ENCODE measurements around the gene CELF2. TPM values are rescaled to one million over a fixed set of nuclear protein-coding genes. Genes with fewer than 3 reads are reported as not detected.

CELF2 gene
- total and polyA plus RNA-seq, 2 donors from 2014 or later, result 1.7 to 39.2 TPM

DNA sequence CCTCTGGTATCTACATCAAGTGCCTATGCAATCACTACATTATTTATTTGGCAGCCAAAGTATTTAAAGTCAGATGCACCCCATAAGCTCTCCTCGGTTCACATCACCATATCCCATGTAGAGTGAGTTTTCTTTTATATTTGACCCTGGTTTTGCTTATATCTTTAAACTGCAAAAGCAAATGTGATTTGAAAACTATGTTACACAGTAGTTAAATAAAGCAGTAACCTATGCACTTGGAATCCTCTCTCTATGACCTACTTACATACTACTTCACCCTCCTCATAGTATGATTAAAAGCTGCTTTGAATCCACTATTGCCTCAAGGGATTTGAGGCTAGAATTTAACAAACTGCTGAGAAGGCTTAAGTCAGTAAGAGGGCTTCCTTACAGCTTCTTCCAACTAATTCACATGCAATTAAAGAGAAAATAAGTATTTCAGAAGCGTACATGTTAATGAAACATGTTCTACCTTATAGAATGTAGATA, 2.2 kb upstream of the CELF2 start:
- H3K27ac ChIP-seq (ENCODE audit: low read depth in 2 of 2, low read length in 2 of 2), result no peak overlapping the region
- H3K4me3 ChIP-seq (ENCODE audit: low read length in 3 of 3), result no peak overlapping the region
- no peaks in the 10 kb centered on the region for H3K36me3 ChIP-seq (ENCODE audit: control insufficient read depth in 2 of 3, insufficient read depth in 3 of 3, low read length in 3 of 3)
- peaks cover 12% of the 10 kb centered on the region for H3K27me3 ChIP-seq (ENCODE audit: control insufficient read depth, insufficient read depth, low read length)
- no peak for DNase-seq
- no peaks in the 10 kb centered on the region for H3K9me3 ChIP-seq (ENCODE audit: control insufficient read depth in 2 of 3, insufficient read depth in 1 of 3, low read length in 3 of 3)
- no peak for FAIRE-seq
- intact Hi-C loops (cut with DNase I), result no loop called here
- TF ChIP-seq, protein P1, sequence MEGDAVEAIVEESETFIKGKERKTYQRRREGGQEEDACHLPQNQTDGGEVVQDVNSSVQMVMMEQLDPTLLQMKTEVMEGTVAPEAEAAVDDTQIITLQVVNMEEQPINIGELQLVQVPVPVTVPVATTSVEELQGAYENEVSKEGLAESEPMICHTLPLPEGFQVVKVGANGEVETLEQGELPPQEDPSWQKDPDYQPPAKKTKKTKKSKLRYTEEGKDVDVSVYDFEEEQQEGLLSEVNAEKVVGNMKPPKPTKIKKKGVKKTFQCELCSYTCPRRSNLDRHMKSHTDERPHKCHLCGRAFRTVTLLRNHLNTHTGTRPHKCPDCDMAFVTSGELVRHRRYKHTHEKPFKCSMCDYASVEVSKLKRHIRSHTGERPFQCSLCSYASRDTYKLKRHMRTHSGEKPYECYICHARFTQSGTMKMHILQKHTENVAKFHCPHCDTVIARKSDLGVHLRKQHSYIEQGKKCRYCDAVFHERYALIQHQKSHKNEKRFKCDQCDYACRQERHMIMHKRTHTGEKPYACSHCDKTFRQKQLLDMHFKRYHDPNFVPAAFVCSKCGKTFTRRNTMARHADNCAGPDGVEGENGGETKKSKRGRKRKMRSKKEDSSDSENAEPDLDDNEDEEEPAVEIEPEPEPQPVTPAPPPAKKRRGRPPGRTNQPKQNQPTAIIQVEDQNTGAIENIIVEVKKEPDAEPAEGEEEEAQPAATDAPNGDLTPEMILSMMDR (IDR thresholded peaks at IDR 0.05; ENCODE audit: borderline replicate concordance, extremely low read depth, insufficient read depth), result no peak
- H3K9ac ChIP-seq (ENCODE audit: low read length in 3 of 3), result no peak overlapping the region
- H3K4me1 ChIP-seq (ENCODE audit: control insufficient read depth in 2 of 3, insufficient read depth in 2 of 3, low read depth in 1 of 3, low read length in 3 of 3), result peaks cover 0 to 5% (median 0%) of the 10 kb centered on the region in 3 donors

- FAIRE-seq (no peak), DNase-seq (no peak)
- Histone ChIP-seq H3K36me3 (ENCODE audit: control insufficient read depth in 2 of 3, insufficient read depth in 3 of 3, low read length in 3 of 3) (no peaks in the 10 kb centered on the region), H3K27ac (ENCODE audit: low read depth in 2 of 2, low read length in 2 of 2) (no peak overlapping the region), H3K9ac (ENCODE audit: low read length in 3 of 3) (peak overlapping the region in 1 of 3 donors; percentile 3), H3K4me1 (ENCODE audit: control insufficient read depth in 2 of 3, insufficient read depth in 2 of 3, low read depth in 1 of 3, low read length in 3 of 3) (peaks cover 0 to 5% (median 0%) of the 10 kb centered on the region in 3 donors), H3K9me3 (ENCODE audit: control insufficient read depth in 2 of 3, insufficient read depth in 1 of 3, low read length in 3 of 3) (no peaks in the 10 kb centered on the region), H3K4me3 (ENCODE audit: low read length in 3 of 3) (no peak overlapping the region), H3K27me3 (ENCODE audit: control insufficient read depth, insufficient read depth, low read length) (peaks cover 19% of the 10 kb centered on the region)
- TF ChIP-seq, protein P1 (IDR thresholded peaks at IDR 0.05; ENCODE audit: borderline replicate concordance, extremely low read depth, insufficient read depth), result no peak
- intact Hi-C loops (cut with DNase I), result no loop called here
These were observed 587 bp upstream of the CELF2 start for GRCh38 chr10:11017000-11017569.

- TF ChIP-seq, protein P1 (IDR thresholded peaks at IDR 0.05; ENCODE audit: borderline replicate concordance, extremely low read depth, insufficient read depth), result no peak
- no peak for FAIRE-seq
- Histone ChIP-seq H3K27ac (ENCODE audit: low read depth in 2 of 2, low read length in 2 of 2) (no peak overlapping the region), H3K4me3 (ENCODE audit: low read length in 3 of 3) (peak overlapping the region in 2 of 3 donors; percentile 1 to 25), H3K27me3 (ENCODE audit: control insufficient read depth, insufficient read depth, low read length) (peaks cover 19% of the 10 kb centered on the region), H3K36me3 (ENCODE audit: control insufficient read depth in 2 of 3, insufficient read depth in 3 of 3, low read length in 3 of 3) (no peaks in the 10 kb centered on the region), H3K9me3 (ENCODE audit: control insufficient read depth in 2 of 3, insufficient read depth in 1 of 3, low read length in 3 of 3) (no peaks in the 10 kb centered on the region), H3K9ac (ENCODE audit: low read length in 3 of 3) (no peak overlapping the region), H3K4me1 (ENCODE audit: control insufficient read depth in 2 of 3, insufficient read depth in 2 of 3, low read depth in 1 of 3, low read length in 3 of 3) (peaks cover 0 to 5% (median 0%) of the 10 kb centered on the region in 3 donors)
- intact Hi-C loops (cut with DNase I), result no loop called here
- peak in 3 of 5 donors; percentile 26 to 69 (median 63) for DNase-seq
These were observed 765 bp downstream of the CELF2 start for GRCh38 chr10:11018432-11018841.

All from kidney (tissue), 14 donors.